Suprapubic skin (tissue), 4 donors: ENCODE measurements around the gene SULT1C4.

ENCODE experiments used
- CTCF ChIP-seq, 2 donors: fragments of 200-600 bp in 1 of 2; fragments of 450-650 bp in 1 of 2; sonication (generic) in 1 of 2; IDR thresholded peaks; one replicate each; pipeline ENCODE4 v1.5.1; 2016 to 2019; ENCODE audit warnings: antibody characterized with exemption in 2 of 2, mild to moderate bottlenecking in 1 of 2, moderate library complexity in 1 of 2
- EP300 ChIP-seq: sonication (generic); formaldehyde crosslinking; IDR thresholded peaks from one replicate; pipeline ENCODE4 v1.6.1; 2017; ENCODE audit warnings: antibody characterized with exemption
- POLR2A ChIP-seq, 2 donors: fragments of 450-650 bp; IDR thresholded peaks; one replicate each; pipeline ENCODE4 v1.6.1; 2017; ENCODE audit warnings: antibody characterized with exemption in 2 of 2, mild to moderate bottlenecking in 2 of 2, moderate library complexity in 2 of 2
- POLR2AphosphoS5 ChIP-seq, 3 donors: sonication (generic); formaldehyde crosslinking; IDR thresholded peaks; one replicate each; pipeline ENCODE4 v1.6.1; 2017; ENCODE audit warnings: antibody characterized with exemption in 3 of 3

- TF ChIP-seq CTCF (IDR thresholded peaks at IDR 0.05) (no peak), EP300 (no peak), POLR2AphosphoS5 (IDR thresholded peaks at IDR 0.05) (no peak), POLR2A (IDR thresholded peaks at IDR 0.05) (no peak)
Measured at GRCh38 chr2:108392029-108392428, 14.3 kb downstream of the SULT1C4 start.
